GM18505 (cell line): ENCODE data around the gene HABP4.

Experiments used
- ATAC-seq: cut with Tn5 transposase; IDR thresholded peaks from one replicate; pipeline ENCODE4 v1.9.1; 2021; ENCODE audit not compliant: unreplicated experiment
- POLR2A ChIP-seq: IDR thresholded peaks from 4 replicates; pipeline ENCODE4 v1.6.1; 2011; ENCODE audit warnings: borderline replicate concordance; ENCODE audit not compliant: insufficient read depth, insufficient read length; ENCODE audit errors: extremely low read depth

The HABP4 gene

GRCh38 chr9:96419691-96419969 lies 30.3 kb upstream of the HABP4 start:
- ATAC-seq = no peak
- TF ChIP-seq POLR2A = no peak

GRCh38 chr9:96420468-96421219 lies 29.3 kb upstream of the HABP4 start:
- no peak for ATAC-seq
- no peak for TF ChIP-seq POLR2A

- no peak for TF ChIP-seq POLR2A
- no peak for ATAC-seq
Observed at GRCh38 chr9:96423322-96423984, 26.5 kb upstream of the HABP4 start.

DNA sequence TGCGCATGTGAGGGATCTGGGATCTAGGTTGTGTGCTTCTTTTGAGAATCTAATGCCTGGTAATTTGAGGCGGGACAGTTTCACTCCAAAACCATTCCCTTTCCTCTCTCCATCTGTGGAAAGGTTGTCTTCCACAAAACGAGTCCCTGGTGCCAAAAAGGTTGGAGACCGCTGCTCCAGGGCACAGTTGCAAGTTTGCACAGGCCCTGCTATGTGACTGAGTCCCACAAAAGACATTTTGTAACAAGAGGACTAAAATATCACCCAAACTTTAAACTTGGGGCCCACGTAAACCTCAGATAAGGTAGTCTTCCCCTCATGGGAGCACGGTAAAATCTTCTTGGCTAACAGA lies 26.0 kb upstream of the HABP4 start:
- ATAC-seq = no peak

GRCh38 chr9:96425500-96426169 lies 24.3 kb upstream of the HABP4 start:
- TF ChIP-seq POLR2A = no peak
- ATAC-seq = no peak

More for the DNA sequence above, 26.0 kb upstream of the HABP4 start:
- no peak for TF ChIP-seq POLR2A

- TF ChIP-seq POLR2A = no peak
- ATAC-seq = no peak
Observed at GRCh38 chr9:96429732-96430131, 20.2 kb upstream of the HABP4 start.

- TF ChIP-seq POLR2A = no peak
- ATAC-seq = no peak
Observed at GRCh38 chr9:96430377-96430776, 19.6 kb upstream of the HABP4 start.

GRCh38 chr9:96435345-96435744 lies 14.6 kb upstream of the HABP4 start:
- TF ChIP-seq POLR2A = no peak
- ATAC-seq = no peak

GRCh38 chr9:96436063-96436455 lies 13.9 kb upstream of the HABP4 start:
- TF ChIP-seq POLR2A = no peak
- ATAC-seq = no peak

- no peak for TF ChIP-seq POLR2A
- no peak for ATAC-seq
Observed at GRCh38 chr9:96436456-96437126, 13.4 kb upstream of the HABP4 start.

GRCh38 chr9:96437454-96437853 lies 12.5 kb upstream of the HABP4 start:
- no peak for TF ChIP-seq POLR2A
- no peak for ATAC-seq

DNA sequence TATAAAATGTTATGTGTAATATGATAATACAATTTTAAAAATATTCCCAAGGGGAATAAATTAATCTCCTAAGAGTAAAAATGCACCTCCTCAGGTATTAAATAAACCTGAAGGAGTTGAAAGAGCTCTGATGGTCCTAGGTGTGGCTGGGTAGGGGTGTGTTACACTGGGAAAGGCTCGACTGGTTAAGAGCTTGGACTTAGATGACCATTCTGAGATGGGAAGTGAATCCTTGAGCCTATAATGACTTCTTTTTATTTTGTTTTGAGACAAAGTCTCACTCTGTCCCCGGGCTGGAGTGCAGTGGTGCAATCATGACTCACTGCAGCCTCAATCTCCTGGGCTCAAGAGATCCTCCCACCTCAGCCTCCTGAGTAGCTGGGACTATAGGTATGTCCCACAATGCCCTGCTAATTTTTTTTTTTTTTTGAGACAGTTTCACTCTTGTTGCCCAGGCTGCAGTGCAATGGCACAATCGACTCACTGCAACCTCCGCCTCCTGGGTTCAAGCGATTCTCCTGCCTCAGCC lies 9.2 kb upstream of the HABP4 start:
- ATAC-seq = no peak
- no peak for TF ChIP-seq POLR2A

DNA sequence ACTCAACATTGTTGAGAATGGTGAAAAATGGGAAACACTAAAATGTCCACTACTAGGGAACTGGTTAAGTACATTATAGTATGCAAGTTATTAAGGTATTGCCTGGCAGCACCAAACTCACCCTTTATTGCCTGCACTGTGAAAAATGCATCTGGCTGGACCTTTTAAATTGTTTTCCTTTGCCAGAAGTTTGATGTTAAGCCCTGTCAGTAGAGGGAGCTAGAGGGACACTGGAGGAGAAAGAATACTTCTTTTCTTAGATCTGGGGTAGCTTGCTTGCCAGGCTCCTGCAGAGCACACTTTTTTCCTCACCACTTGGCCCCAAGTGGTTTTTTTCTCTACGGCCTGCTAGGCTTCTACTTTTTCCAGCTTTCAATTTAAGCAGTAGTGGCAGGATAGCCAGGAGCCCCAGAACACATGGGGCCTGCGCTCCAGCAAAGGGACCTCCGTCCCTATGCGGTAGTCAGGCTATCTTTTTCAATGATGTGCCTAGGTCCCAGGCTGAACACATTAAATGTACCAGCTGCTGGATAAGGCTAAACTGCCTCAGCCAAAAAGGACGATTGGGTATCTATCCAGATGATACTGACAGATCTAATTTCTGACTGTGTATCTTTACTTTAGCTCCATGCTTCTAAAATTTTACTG lies 8.0 kb upstream of the HABP4 start:
- no peak for TF ChIP-seq POLR2A
- no peak for ATAC-seq
